GM19455 (cell line): ENCODE results near the gene UBL7.

ENCODE experiments used
- ATAC-seq: cut with Tn5 transposase; IDR thresholded peaks from one replicate; pipeline ENCODE4 v1.9.1; 2021; ENCODE audit not compliant: unreplicated experiment

UBL7 gene

GRCh38 chr15:74410502-74410901 is 50.5 kb downstream of the UBL7 start:
- no peak for ATAC-seq

DNA sequence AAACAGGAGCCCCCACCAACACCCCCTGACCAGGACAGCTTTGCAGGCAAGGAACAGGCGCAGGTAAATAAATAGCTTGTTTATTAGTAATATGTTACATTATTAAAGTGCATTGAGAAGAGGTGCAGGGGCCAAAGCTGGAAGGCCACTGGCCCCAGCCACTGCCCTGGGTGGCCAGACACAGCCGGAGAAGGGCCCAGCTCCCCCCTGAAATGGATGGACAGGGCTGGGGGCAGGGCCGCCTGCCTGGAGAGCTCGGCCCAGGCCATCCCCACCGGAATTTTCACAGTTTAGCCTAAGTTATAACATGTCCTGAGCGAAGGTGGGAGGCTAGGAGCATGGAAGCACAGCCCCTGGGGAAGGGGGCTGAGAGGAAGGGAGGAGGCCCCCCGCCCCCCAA is 51.7 kb downstream of the UBL7 start:
- ATAC-seq: no peak

GRCh38 chr15:74408815-74409214 is 52.1 kb downstream of the UBL7 start:
- no peak for ATAC-seq

GRCh38 chr15:74408385-74408784 is 52.6 kb downstream of the UBL7 start:
- no peak for ATAC-seq

GRCh38 chr15:74406992-74407705 is 53.8 kb downstream of the UBL7 start:
- no peak for ATAC-seq

GRCh38 chr15:74406517-74406916 is 54.4 kb downstream of the UBL7 start:
- no peak for ATAC-seq

DNA sequence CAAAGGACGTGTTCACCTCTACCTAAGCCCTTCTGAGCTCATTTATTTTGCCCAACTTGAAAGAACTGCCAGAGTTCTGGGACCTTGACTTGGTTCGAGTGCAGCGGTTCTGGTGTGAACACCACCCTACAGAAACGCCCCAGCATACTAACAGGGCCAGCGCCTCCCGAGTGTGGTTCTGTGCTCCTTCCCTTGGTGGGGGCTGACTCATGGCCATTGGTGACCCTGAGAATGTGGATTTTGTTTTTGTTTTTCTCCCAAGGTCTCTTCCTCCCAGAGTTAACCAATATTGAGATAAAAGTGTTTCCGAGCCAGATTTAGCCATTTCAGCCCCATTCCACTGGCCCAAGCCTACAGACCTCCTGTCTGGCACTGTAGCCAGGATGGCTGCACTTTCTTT is 55.1 kb downstream of the UBL7 start:
- ATAC-seq: no peak

DNA sequence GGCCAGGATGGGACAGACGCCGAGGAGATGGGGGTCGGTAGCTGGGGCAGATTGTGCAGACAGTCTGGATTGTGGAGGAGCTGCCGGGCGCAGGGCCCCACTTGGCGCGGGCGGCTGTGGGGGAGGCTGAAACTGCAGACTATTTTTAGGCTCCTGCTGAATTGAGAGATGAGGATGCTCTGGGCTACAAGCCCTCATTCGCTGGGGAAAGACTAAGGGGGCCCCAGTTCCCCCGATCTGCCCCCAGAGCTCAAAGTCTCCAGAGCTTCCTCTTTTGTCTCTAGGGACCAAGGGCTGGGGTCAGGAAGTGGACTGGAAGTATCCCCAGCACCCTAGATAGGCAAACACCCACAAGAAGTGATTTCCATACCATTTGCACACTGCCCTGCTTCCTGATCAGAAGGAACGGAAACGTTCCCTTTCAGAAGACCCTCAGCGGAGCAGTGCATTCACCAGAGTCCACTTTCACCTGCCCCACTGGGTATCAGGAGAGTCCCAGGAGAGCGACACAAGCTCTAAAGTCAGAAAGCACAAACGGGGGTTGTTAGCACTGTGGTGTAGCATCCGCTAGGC is 56.9 kb downstream of the UBL7 start:
- ATAC-seq: no peak

GRCh38 chr15:74403588-74403919 is 57.4 kb downstream of the UBL7 start:
- ATAC-seq: no peak

GRCh38 chr15:74402873-74403587 is 57.9 kb downstream of the UBL7 start:
- ATAC-seq: no peak

DNA sequence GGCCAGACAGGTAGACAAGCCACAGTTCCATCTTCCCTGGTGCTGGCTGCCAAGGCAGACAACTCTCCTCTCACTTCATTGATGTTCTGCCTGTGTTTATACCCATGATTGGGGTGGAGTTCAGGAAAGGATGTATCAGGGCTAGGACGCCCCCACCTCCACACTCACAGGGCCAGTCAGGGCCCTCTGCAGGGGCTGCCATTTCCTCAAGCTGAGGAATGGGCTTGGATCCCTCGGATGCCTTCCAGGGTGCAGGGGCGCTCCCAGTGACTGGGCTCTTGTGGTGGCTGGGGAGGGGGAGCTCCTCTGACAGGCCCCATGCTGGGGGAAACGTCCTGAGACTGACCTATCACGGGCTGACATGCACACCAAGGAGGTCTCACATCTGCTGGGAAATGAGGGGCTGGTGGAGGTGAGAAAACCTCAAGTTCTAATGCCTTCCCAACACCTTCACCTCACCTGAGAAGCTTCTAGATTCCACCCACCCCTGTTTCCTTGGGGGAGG is 58.6 kb downstream of the UBL7 start:
- no peak for ATAC-seq

- no peak for ATAC-seq
Measured at GRCh38 chr15:74400915-74401757, 59.8 kb downstream of the UBL7 start.

GRCh38 chr15:74400313-74400860 is 60.6 kb downstream of the UBL7 start:
- ATAC-seq: no peak

DNA sequence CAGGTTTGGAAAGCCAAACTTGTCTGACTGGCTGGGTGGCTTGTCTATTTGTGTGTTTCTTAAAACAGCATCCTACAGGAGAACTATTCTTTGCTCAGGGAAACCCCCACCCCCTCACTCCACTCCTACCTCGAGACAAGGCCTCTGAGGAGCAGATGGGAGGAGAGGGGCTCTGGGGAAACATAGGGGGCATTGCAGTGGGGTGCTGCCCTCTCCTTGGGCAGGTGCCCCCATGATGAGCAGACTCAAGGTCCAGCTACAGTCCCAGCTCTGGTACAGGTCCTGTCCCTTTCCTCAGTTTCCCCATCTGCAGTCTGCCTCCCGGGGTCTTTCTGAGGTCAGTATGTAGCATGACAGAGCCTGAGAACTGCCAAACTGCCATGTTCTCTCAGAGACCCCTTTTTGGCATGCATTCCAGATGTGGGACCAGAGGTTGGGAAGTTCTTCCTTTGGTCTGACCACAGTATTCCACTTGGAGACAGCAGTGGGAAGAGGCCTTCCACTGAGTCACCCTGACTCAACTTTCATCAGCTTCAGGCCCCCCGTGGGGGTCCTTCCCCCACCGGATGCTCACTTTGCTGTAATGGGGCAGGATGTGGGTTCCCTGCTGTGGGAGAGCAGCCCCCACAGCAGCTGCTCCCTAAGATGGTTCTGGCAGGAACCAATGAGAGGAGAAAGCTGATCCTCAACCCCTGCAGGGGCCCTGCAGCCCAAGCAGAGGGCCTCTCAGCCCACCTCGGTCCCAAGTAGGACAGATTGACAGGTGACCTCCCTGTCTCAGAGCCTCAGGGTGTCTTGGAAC is 61.2 kb downstream of the UBL7 start:
- no peak for ATAC-seq

DNA sequence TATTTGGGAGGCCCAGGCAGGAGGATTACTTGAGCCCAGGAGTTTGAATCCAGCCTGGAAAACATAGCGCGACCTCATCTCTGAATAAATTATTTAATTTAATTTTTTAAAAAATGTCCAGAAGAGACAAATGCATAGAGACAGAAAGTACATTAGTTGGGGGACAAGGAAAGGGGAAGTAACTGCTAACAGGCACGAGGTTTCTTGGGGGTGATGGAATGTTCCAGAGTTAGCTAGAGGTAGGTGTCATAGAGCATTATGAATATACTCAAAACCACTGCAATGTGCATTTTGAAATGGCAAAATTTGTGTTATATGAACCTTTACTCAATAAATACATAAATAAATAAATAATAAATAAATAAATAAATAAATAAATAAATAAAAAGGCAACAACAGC is 61.9 kb downstream of the UBL7 start:
- ATAC-seq: no peak

DNA sequence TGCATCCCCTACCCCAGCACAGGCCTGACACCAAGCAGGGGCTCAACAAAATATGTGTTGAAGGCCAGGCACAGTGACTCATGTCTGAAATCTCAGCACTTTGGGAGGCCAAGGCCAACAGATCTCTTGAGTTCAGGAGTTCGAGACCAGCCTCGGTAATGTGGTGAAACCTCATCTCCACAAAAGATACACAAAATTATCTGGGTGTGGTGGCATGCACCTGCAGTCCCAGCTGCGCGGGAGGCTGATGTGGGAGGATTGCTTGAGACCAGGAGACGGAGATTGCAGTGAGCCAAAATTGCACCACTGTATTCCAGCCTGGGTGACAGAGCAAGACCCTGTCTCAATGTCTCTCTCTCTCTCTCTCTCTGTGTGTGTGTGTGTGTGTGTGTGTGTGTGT is 62.8 kb downstream of the UBL7 start:
- no peak for ATAC-seq

- ATAC-seq: no peak
Measured at GRCh38 chr15:74397239-74398068, 63.5 kb downstream of the UBL7 start.

DNA sequence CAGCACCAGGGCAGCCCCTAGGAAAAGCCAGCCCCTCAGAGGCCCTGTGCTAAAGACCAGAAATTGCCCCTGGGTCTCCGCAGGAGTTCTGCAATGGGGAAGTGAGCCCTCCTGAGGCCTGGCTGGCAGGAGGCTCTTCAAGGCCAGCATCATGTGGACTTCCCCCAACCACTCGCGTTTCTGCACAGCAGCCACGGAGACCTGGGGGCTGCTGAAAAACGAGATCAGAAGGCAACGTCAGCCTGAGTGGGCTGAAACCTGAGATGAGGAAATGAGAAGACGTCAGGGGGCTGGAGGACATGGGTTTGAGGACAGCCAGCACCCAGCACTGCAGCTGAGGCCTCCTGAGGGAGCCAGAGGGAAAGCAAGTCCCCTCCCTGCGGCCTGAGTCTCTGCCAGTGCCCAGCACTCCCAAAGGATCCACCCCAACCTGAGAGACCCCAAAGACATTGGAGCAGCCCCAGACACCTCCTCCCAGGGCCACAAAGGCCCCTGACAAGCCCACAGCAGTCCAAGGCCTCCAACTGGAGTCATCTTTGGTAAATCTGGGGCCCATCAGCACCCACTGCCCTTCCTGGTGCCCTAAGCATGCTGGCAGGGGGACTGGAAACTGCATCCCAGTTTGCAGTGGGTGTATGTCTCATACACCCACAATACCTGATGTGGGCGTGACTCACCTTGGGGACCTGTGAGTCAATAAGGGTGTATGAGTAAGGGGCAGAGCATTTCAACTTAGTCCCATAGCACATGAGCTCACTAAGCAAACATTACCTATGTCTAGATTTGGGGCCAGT is 64.3 kb downstream of the UBL7 start:
- ATAC-seq: no peak

DNA sequence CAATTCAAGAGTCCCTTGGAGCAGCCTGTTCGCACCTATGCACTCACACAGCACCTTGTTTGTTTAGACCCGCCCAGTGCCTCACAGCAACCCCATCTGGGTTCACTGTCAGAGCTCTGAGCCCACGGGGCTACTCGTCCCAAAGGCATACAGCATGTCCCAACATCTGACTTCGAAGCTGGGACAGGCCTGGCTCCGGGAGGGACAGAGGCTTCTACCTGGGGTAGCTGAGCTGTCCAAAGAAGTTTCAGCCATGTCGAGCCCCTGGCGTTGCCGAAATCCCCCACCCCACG is 64.9 kb downstream of the UBL7 start:
- ATAC-seq: no peak
